ENCODE measurements around the gene NFU1. TPM values are rescaled to one million over a fixed set of nuclear protein-coding genes. Genes with fewer than 3 reads are reported as not detected.
"Not testable (repeated sequence)": the region's sequence is repeated elsewhere in the genome, so short reads cannot be mapped to it uniquely, and the experiment has no call there.

Gene NFU1
- total RNA-seq, 1 donor from 2014 or later = 40.9 TPM

DNA sequence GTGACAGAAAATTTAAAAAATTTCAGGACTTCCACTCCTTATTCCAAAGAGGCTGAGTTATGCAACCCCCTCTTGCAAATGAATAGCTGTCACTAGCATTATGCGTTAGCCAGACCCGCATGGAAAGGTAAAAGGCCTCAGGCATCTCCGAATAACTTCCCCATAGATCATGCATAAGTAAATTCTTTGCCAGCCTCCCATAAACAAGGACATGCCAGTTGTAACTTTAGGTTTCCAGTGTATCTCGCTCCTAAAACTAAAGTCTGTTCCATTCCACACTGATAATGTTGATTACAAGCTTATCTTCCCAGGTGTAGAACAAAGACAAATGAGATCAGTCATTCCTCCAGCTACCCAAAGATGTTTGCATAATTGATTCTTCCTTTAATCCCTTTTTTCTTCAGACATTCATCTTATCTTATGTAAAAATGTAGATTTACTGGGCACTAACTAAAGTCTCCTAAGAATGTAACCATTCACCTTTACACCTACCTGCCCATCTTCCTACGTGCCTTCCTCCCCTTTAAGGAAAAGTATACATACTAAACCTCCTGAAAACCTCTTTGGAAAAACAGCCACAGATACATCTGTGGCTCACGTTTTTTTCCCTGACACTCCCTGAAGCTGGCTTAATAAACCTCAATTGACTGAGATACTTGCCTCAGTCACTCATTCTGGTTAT lies 13.6 kb upstream of the NFU1 start:
- no peak for DNase-seq (ENCODE audit: low read depth in 2 of 2)

DNA sequence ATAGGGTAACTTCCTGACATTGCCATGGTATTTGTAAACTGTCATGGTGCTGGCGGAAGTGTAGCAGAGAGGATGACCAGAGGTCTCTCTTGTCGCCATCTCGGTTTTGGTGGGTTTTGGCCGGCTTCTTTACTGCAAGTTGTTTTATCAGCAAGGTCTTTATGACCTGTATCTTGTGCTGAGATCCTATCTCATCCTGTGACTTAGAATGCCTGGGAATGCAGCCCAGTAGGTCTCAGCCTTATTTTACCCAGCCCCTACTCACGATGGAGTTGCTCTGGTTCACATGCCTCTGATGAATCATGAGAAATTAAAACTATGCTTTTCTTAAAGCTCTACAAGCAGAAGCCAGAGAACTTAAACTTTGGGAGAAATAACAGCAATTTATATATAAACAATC lies 12.7 kb upstream of the NFU1 start:
- DNase-seq (ENCODE audit: low read depth in 2 of 2) = no peak

DNA sequence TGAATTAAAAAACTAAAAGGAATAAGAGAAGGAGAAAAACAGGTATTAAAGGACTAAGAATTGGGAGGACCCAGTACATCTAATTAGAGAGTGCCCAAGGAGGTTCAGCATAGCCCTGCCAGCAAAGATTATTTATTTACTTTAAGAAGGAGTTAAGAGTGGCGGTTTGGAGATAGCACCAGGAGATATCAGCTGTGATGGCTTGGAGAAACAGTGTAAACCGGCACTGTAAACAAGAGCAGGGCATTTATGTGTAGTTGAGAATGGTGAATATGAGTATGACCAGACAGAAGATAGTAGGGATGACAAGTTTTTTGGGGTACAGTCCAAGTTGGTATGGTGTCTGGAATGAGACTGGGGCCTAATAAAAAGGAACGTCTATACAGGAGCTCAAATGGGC lies 6.4 kb upstream of the NFU1 start:
- not testable (repeated sequence) for DNase-seq (ENCODE audit: low read depth in 2 of 2)

GRCh38 chr2:69439499-69439898 lies 2.3 kb upstream of the NFU1 start:
- not testable (repeated sequence) for DNase-seq (ENCODE audit: low read depth in 2 of 2)

DNA sequence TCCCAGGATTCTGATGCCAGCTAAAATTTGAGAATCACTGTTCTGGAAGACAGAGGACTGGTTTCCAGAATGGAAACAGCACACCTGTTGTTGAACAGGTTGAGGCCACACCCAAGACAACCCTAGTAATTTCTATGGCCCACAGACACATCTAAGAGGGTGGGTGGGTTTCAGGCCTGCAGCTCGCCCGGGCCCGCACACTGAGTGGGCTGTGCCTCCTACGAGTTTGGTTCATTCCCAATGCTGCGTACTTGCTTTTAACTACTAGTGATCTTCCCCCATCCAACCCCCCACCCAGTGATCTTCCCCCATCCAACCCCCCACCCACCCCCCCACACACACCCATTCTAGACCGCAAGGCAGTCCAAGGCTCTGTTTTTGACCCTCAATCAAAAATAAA lies 1.3 kb upstream of the NFU1 start:
- DNase-seq (ENCODE audit: low read depth in 2 of 2) = no peak

- DNase-seq (ENCODE audit: low read depth in 2 of 2) = peak in 1 of 2 donors; percentile 50
These were observed 518 bp upstream of the NFU1 start for GRCh38 chr2:69437751-69438154.

DNA sequence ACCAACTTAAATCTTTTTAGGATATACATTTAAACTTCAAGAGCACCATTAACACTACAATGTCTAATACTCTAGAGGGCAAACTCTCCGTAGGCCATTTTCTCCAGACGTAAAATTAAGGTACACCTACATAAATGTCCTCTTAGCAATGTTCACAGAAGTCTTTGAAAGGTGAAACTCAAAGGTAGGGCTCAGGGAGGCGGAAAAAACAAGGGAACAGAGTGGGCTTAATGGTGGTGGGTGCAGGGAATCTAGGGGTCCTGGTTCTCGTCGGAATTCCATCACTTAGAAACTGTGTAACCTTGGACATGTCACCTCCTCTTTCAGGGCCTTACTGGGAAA lies 668 bp downstream of the NFU1 start:
- DNase-seq (ENCODE audit: low read depth in 2 of 2) = peak in 1 of 2 donors; percentile 13

DNA sequence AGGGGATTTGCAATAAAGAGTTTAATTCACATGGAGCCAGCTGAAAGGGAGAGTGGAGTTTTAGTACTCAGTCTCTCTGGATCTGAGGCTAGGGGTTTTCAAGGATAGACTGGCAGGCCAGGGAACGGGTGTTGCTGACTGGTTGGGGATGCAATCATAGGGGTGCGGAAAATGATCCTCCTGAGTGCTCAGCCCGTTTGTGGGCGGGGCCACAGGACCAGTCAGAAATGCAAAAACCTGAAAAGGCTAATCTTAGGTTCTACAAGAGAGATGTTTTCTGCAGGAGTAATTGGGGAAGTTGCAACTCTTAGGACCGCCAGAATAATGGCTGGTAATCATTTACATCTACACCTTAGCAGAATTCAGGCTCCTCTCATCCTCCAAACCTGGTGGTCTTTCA lies 2.5 kb downstream of the NFU1 start:
- DNase-seq (ENCODE audit: low read depth in 2 of 2) = no peak

DNA sequence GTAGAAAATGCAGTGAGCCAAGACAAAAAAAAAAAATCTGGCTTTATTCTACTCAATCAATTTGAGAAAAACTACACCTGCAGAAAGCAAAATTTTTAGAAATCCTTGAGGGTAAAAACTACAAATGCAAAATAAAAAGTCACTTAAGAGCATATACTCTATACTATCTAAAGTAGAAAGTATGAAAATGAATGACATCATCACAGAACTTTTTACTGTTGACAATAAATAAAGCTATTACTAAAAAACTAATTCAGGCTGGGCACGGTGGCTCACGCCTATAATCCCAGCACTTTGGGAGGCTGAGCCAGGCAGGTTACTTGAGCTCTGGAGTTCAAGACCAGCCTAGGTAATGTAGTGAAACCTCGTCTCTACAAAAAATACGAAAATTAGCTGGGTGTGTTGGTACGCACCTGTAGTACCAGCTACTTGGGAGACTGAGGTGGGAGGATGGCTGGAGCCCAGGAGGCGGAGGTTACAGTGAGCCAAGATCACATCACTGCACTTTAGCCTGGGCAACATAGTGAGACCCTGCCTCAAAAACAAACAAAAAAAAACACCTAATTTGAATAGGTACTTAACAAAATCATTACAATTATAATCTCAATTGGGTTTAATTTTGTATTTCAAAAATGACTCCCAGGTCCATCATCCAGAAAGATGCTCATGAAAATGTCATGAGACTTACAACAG lies 7.6 kb downstream of the NFU1 start:
- no peak for DNase-seq (ENCODE audit: low read depth in 2 of 2)

- no peak for DNase-seq (ENCODE audit: low read depth in 2 of 2)
These were observed 8.3 kb downstream of the NFU1 start for GRCh38 chr2:69428981-69429380.

GRCh38 chr2:69424419-69424818 lies 12.8 kb downstream of the NFU1 start:
- DNase-seq (ENCODE audit: low read depth in 2 of 2) = no peak

GRCh38 chr2:69422198-69422597 lies 15.0 kb downstream of the NFU1 start:
- no peak for DNase-seq (ENCODE audit: low read depth in 2 of 2)

DNA sequence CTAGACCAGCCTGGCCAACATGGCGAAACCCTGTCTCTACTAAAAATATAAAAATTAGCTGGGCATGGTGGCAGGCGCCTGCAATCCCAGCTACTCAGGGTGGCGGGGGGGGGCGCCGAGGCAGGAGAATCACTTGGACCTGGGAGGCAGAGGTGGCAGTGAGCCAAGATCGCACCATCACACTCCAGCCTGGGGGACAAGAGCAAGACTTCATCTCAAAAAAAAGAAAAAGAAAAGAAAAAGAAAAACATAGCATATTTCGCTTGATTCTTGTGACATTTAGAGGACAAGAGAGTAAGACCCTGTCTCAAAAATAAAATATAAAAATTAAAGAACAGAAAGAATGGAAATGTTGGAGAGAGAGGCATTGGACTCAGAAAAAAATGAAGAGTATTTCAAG lies 18.1 kb downstream of the NFU1 start:
- DNase-seq (ENCODE audit: low read depth in 2 of 2) = not testable (repeated sequence)

- DNase-seq (ENCODE audit: low read depth in 2 of 2) = no peak
These were observed 21.1 kb downstream of the NFU1 start for GRCh38 chr2:69416147-69416546.

DNA sequence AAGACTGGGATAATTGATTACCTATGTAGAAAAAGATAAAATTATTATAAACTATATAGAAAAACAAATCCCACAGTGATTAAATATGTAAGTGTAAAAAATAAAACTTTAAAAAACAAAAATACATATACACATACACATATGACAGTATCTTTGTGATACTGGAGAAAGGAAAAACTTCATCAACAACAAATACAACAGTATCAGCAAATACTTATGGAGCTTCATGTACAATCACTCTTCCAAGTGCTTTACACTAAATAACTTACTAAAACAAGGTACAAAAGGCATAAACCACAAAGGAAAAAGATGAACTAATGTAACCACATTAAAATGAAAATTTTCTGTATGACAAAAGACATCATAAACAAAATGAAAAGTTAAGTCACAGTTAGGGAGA lies 26.1 kb downstream of the NFU1 start:
- DNase-seq (ENCODE audit: low read depth in 2 of 2) = no peak

GRCh38 chr2:69405306-69405705 lies 31.9 kb downstream of the NFU1 start:
- DNase-seq (ENCODE audit: low read depth in 2 of 2) = no peak

- no peak for DNase-seq (ENCODE audit: low read depth in 2 of 2)
These were observed 37.1 kb downstream of the NFU1 start for GRCh38 chr2:69400121-69400520.

DNA sequence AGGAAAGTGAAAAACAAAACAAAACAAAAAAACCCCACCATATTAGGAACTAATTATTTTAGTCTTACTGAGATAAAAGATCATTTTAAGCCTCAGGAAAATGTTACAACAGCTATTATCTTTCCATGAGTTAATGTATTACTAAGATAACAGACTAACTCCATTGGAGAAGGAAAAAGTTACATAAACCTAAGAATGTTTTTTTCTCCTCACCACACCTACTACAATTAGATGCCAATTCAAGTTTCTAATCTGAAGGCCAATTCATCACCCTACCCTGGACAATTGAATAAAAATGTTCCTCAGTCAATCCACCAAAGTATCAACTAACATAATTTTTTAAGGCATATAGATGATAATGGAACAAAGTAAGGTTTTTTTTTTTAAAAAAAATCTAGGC lies 40.0 kb downstream of the NFU1 start:
- DNase-seq (ENCODE audit: low read depth in 2 of 2) = no peak

- no peak for DNase-seq (ENCODE audit: low read depth in 2 of 2)
These were observed 41.4 kb downstream of the NFU1 start for GRCh38 chr2:69395866-69396265.

DNA sequence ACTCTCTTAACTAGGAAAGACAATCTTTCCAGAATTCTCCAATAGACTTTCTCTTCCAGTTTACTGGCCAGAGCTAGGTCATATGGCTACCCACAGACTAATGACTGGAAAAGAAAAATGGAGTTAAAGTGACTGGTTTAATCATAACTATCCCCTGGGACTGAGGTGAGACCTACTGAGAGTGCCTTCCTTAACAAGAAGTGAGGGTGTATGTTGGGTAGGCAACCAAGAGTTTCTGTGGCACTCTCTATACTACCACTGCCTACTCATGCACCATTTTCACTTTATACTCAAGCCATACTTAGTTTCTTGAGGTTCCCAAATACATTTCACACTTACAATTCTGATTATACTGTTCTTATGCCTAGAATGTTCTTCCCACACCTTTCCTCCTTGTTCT lies 43.3 kb downstream of the NFU1 start:
- no peak for DNase-seq (ENCODE audit: low read depth in 2 of 2)

DNA sequence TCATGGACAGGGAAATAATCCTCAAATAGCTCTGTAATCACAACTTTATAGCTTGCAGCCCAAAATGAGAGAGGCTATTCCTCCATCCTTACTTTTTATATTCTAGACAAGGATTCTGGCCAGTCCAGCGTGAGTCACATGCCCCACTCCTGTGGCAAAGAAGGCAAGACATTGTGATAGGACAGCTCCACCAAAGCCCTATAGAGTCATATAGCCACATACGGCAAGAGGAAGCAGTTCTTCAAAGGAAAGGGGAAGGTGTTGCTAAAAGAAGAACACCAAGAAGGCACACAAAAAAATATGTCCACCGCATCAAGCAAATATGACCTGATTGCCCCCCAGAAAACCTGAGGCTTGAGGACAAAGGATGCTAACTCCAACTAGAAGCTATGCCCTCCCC lies 46.8 kb downstream of the NFU1 start:
- DNase-seq (ENCODE audit: low read depth in 2 of 2) = no peak

- DNase-seq (ENCODE audit: low read depth in 2 of 2) = no peak
These were observed 47.2 kb downstream of the NFU1 start for GRCh38 chr2:69390001-69390400.

DNA sequence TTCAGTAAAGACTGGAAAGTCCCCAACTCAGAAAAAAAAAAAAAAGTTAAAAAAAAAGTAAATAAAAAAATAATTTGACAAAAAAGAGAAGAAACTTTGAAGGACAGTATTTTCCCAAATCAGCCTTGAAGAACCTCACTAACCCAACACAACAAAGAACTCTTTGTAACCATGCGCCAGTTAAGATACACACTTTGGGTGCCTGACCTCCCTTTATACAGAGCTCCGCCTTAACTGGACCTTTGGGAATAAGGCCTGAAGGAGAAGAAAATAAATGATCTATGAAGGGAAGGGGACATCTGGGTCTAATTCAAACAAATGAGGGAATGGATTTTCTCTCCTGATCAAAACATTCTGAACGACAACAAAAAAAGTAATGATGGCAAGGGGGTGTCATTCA lies 48.0 kb downstream of the NFU1 start:
- no peak for DNase-seq (ENCODE audit: low read depth in 2 of 2)

Data from lung microvascular endothelial cell (primary cell).